ENCODE data around the gene CACNB2.
"Not testable (repeated sequence)": the region's sequence is repeated elsewhere in the genome, so short reads cannot be mapped to it uniquely, and the experiment has no call there.

The CACNB2 gene

DNA sequence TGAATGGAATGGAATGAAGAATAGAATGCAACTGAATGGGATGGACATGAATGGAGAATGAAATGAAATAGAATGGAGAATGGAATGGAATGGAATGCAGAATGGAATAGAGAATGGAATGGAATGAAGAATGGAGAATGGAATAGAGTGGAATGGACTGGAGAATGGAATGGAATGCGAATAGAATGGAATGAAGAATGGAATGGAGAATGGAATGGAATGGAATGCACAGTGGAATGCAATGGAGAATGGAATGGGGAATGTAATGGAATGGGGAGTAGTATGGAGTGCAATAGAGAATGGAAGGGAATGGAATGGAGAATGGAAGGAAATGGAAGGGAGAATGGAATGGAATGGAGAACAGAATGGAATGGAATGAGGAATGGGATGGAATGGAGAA, 417.7 kb downstream of the CACNB2 start:
- 92 to 95% methylated on average over 1 of the region's 1 CpG for WGBS, 2 experiments
- Histone ChIP-seq H3K27ac (ENCODE audit: insufficient read depth, low read depth, low read length, poor library complexity, severe bottlenecking) (no peak overlapping the region), H3K36me3 (ENCODE audit: control insufficient read depth, insufficient read depth, low read length) (peaks cover 5% of the 10 kb centered on the region), H3K4me1 (ENCODE audit: control insufficient read depth, insufficient read depth, low read length) (no peaks in the 10 kb centered on the region), H3K4me3 (ENCODE audit: insufficient read depth, low read depth, low read length) (no peak overlapping the region), H3K27me3 (ENCODE audit: control insufficient read depth, insufficient read depth, low read length, poor library complexity, severe bottlenecking) (no peaks in the 10 kb centered on the region), H3K9me3 (ENCODE audit: control insufficient read depth, low read length) (no peaks in the 10 kb centered on the region)

DNA sequence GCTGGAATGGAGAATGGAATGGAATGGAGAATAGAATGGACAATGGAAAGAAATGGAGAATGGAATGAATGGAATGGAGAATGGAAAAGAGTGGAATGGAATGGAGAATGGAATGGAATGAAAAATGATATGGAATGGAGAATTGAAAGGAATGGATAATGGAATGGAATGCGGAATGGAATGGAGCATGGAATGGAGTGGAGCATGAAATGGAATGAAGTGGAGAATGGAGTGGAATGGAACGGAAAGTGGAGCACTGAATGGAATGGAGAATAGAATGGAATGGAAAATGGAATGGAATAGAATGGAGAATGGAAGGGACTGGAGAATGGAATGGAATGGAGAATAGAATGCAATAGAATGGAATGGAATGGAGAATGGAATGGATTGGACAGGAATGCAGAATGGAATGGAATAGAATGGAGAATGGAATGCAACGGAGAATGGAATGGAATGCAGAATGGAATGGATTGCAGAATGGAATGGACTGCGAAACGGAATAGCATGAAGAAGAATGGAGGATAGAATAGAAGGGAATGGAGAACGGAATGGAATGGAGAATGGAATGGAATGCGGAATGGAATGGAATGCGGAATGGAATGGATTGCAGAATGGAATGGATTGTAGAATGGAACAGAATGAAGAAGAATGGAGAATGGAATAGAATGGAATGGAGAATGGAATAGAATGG, 421.8 kb downstream of the CACNB2 start:
- WGBS, 2 experiments: 91 to 93% methylated on average over 8 of the region's 8 CpGs
- no peaks in the 10 kb centered on the region for H3K27me3 ChIP-seq (ENCODE audit: control insufficient read depth, insufficient read depth, low read length, poor library complexity, severe bottlenecking)
- H3K4me3 ChIP-seq (ENCODE audit: insufficient read depth, low read depth, low read length): no peak overlapping the region
- H3K9me3 ChIP-seq (ENCODE audit: control insufficient read depth, low read length): no peaks in the 10 kb centered on the region
- no peak overlapping the region for H3K27ac ChIP-seq (ENCODE audit: insufficient read depth, low read depth, low read length, poor library complexity, severe bottlenecking)
- no peaks in the 10 kb centered on the region for H3K4me1 ChIP-seq (ENCODE audit: control insufficient read depth, insufficient read depth, low read length)
- no peaks in the 10 kb centered on the region for H3K36me3 ChIP-seq (ENCODE audit: control insufficient read depth, insufficient read depth, low read length)

DNA sequence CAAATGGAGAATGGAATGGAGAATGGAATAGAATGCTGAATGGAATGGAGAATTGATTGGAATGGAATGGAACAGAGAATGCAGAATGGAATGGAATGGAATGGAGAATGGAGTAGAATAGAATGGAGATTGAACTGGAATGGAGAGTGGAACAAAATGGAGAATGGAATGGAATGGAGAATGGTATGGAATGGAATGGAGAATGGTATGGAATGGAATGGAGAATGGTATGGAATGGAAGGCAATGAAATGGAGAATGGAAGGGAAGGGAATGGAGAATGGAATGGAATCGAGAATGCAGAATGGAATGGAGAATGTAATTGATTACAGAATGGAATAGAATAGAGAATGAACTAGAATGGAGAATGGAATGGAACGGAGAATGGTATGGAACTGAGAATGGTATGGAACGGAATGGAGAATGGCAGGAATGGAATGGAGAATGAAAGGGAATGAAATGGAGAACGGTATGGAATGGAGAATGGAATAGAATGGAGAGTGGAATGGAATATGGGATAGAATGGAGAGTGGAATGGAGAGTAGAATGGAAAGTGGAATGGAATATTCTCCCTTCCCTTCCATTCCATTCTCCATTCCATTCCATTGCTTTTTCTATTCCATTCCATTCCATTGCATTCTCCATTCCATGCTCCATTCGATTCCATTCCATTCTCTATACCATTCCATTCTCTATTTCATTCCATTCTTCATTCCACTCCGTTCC, 422.9 kb downstream of the CACNB2 start:
- Histone ChIP-seq H3K9me3 (ENCODE audit: control insufficient read depth, low read length) (no peaks in the 10 kb centered on the region), H3K4me3 (ENCODE audit: insufficient read depth, low read depth, low read length) (no peak overlapping the region), H3K27me3 (ENCODE audit: control insufficient read depth, insufficient read depth, low read length, poor library complexity, severe bottlenecking) (no peaks in the 10 kb centered on the region), H3K27ac (ENCODE audit: insufficient read depth, low read depth, low read length, poor library complexity, severe bottlenecking) (no peak overlapping the region), H3K4me1 (ENCODE audit: control insufficient read depth, insufficient read depth, low read length) (no peaks in the 10 kb centered on the region), H3K36me3 (ENCODE audit: control insufficient read depth, insufficient read depth, low read length) (no peaks in the 10 kb centered on the region)
- WGBS, 2 experiments: 94 to 96% methylated on average over 6 of the region's 6 CpGs

DNA sequence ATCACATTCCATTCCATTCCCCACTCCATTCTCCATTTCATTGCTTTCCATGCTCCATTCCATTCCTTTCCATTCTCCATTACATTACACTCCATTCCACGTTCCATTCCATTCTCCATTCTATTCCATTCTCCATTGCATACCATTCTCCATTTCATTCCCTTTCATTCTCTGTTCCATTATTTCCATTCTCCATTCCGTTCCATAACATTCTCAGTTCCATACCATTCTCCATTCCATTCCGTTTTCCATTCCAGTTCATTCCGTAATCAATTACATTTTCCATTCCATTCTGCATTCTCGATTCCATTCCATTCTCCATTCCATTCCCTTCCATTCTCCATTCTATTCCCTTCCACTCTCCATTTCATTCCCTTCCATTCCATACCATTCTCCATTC, 424.8 kb downstream of the CACNB2 start:
- Histone ChIP-seq H3K9me3 (ENCODE audit: control insufficient read depth, low read length) (no peaks in the 10 kb centered on the region), H3K27me3 (ENCODE audit: control insufficient read depth, insufficient read depth, low read length, poor library complexity, severe bottlenecking) (no peaks in the 10 kb centered on the region), H3K4me1 (ENCODE audit: control insufficient read depth, insufficient read depth, low read length) (no peaks in the 10 kb centered on the region), H3K27ac (ENCODE audit: insufficient read depth, low read depth, low read length, poor library complexity, severe bottlenecking) (no peak overlapping the region), H3K36me3 (ENCODE audit: control insufficient read depth, insufficient read depth, low read length) (no peaks in the 10 kb centered on the region), H3K4me3 (ENCODE audit: insufficient read depth, low read depth, low read length) (no peak overlapping the region)
- WGBS, 2 experiments: 92 to 94% methylated on average over 5 of the region's 5 CpGs

DNA sequence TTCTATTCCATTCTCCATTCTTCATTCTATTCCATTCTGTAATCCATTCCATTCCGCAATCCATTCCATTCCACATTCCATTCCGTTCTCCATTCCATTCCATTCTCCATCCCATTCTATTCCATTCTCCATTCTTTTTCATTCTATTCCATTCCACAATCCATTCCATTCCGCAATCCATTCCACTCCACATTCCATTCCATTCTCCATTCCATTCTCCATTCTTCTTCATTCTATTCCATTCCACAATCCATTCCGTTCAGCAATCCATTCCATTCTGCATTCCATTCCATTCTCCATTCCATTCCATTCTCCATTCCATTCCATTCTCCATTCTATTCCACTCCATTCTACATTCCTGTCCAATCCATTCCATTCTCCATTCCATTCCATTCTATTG, 426.0 kb downstream of the CACNB2 start:
- H3K4me3 ChIP-seq (ENCODE audit: insufficient read depth, low read depth, low read length): no peak overlapping the region
- no peaks in the 10 kb centered on the region for H3K27me3 ChIP-seq (ENCODE audit: control insufficient read depth, insufficient read depth, low read length, poor library complexity, severe bottlenecking)
- no peaks in the 10 kb centered on the region for H3K4me1 ChIP-seq (ENCODE audit: control insufficient read depth, insufficient read depth, low read length)
- no peaks in the 10 kb centered on the region for H3K9me3 ChIP-seq (ENCODE audit: control insufficient read depth, low read length)
- WGBS, 2 experiments: 81 to 82% methylated on average over 4 of the region's 4 CpGs
- no peak overlapping the region for H3K27ac ChIP-seq (ENCODE audit: insufficient read depth, low read depth, low read length, poor library complexity, severe bottlenecking)
- no peaks in the 10 kb centered on the region for H3K36me3 ChIP-seq (ENCODE audit: control insufficient read depth, insufficient read depth, low read length)

DNA sequence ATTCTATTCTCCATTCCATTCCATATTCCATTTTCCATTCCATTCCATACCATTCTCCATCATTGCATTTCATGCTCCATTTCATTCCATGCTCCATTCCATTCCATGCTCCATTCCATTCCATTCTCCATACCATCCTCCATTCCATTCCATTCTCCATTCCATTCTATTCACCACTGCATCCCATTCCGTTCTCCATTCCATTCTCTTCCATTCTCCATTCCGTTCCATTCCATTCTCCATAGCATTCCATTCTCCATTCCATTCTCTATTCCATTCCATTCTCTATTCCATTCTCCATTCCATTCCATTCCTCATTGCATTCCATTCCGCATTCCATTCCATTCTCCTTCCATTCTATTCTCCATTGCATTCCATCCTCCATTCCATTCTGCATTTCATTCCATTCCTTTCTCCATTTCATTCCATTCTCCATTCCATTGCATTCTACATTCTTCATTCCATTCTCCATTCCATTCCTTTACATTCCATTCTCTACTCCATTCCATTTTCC, 427.2 kb downstream of the CACNB2 start:
- 90 to 94% methylated on average over 3 of the region's 3 CpGs for whole genome bisulfite sequencing, 2 experiments
- Histone ChIP-seq H3K36me3 (ENCODE audit: control insufficient read depth, insufficient read depth, low read length) (no peaks in the 10 kb centered on the region), H3K27ac (ENCODE audit: insufficient read depth, low read depth, low read length, poor library complexity, severe bottlenecking) (no peak overlapping the region), H3K27me3 (ENCODE audit: control insufficient read depth, insufficient read depth, low read length, poor library complexity, severe bottlenecking) (no peaks in the 10 kb centered on the region), H3K4me3 (ENCODE audit: insufficient read depth, low read depth, low read length) (no peak overlapping the region), H3K4me1 (ENCODE audit: control insufficient read depth, insufficient read depth, low read length) (no peaks in the 10 kb centered on the region), H3K9me3 (ENCODE audit: control insufficient read depth, low read length) (no peaks in the 10 kb centered on the region)

DNA sequence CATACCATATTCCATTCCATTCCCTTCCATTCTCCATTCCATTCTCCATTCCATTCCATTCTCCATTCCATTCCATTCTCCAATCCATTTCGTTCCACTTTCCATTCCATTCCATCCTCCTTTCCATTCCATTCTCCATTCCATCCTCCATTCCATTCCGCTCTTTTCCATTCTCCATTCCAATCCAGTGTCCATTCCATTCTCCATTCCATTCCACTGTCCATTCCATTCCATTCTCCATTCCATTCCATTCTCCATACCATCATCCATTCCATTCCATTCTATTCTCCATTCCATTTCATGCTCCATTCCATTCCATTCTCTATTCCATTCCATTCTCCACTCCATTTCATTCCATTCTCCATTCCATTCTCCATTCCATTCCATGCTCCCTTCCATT, 430.2 kb downstream of the CACNB2 start:
- not testable (repeated sequence) for H3K36me3 ChIP-seq (ENCODE audit: control insufficient read depth, insufficient read depth, low read length); H3K4me1 ChIP-seq (ENCODE audit: control insufficient read depth, insufficient read depth, low read length); H3K27me3 ChIP-seq (ENCODE audit: control insufficient read depth, insufficient read depth, low read length, poor library complexity, severe bottlenecking); H3K4me3 ChIP-seq (ENCODE audit: insufficient read depth, low read depth, low read length); H3K27ac ChIP-seq (ENCODE audit: insufficient read depth, low read depth, low read length, poor library complexity, severe bottlenecking); H3K9me3 ChIP-seq (ENCODE audit: control insufficient read depth, low read length)
- 88 to 93% methylated on average over 2 of the region's 2 CpGs for WGBS, 2 experiments

DNA sequence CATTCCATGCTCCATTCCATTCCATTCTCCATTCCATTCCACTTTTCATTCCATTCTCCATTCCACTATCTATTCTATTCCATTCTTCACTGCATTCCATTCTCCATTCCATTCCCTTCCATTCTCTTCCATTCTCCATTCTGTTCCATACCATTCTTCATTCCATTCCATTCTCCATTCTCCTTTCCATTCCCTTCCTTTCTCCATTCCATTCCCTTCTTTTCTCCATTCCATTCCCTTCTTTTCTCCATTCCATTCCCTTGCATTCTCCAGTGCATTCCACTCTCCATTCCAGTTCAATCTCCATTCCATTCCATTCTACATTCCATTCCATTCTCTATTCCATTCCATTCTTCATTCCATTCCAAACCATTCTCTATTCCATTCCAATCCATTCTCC, 430.9 kb downstream of the CACNB2 start:
- no peaks in the 10 kb centered on the region for H3K9me3 ChIP-seq (ENCODE audit: control insufficient read depth, low read length)

DNA sequence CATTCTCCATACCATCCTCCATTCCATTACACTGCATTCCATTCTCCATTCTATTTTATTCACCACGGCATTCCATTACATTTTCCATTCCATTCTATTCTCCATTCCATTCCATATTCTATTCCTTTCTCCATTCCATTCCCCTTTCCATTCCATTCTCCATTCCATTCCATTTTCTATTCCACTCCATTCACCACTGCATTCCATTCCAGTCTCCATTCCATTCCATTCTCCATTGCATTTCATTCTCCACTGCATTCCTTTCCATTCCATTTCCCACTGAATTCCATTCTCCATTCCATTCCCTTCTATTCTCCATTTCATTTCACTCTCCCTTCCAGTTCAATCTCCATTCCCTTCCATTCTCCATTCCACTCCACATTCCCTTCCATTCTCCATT, 431.6 kb downstream of the CACNB2 start:
- Histone ChIP-seq H3K9me3 (ENCODE audit: control insufficient read depth, low read length) (no peaks in the 10 kb centered on the region), H3K4me3 (ENCODE audit: insufficient read depth, low read depth, low read length) (no peak overlapping the region), H3K27me3 (ENCODE audit: control insufficient read depth, insufficient read depth, low read length, poor library complexity, severe bottlenecking) (no peaks in the 10 kb centered on the region), H3K4me1 (ENCODE audit: control insufficient read depth, insufficient read depth, low read length) (no peaks in the 10 kb centered on the region), H3K27ac (ENCODE audit: insufficient read depth, low read depth, low read length, poor library complexity, severe bottlenecking) (no peak overlapping the region), H3K36me3 (ENCODE audit: control insufficient read depth, insufficient read depth, low read length) (peaks cover 2% of the 10 kb centered on the region)
- 91 to 95% methylated on average over 1 of the region's 1 CpG for WGBS, 2 experiments

More for the DNA sequence above, 430.9 kb downstream of the CACNB2 start:
- H3K27ac ChIP-seq (ENCODE audit: insufficient read depth, low read depth, low read length, poor library complexity, severe bottlenecking): no peak overlapping the region
- no peaks in the 10 kb centered on the region for H3K36me3 ChIP-seq (ENCODE audit: control insufficient read depth, insufficient read depth, low read length)
- no peaks in the 10 kb centered on the region for H3K4me1 ChIP-seq (ENCODE audit: control insufficient read depth, insufficient read depth, low read length)
- H3K27me3 ChIP-seq (ENCODE audit: control insufficient read depth, insufficient read depth, low read length, poor library complexity, severe bottlenecking): no peaks in the 10 kb centered on the region
- H3K4me3 ChIP-seq (ENCODE audit: insufficient read depth, low read depth, low read length): no peak overlapping the region

DNA sequence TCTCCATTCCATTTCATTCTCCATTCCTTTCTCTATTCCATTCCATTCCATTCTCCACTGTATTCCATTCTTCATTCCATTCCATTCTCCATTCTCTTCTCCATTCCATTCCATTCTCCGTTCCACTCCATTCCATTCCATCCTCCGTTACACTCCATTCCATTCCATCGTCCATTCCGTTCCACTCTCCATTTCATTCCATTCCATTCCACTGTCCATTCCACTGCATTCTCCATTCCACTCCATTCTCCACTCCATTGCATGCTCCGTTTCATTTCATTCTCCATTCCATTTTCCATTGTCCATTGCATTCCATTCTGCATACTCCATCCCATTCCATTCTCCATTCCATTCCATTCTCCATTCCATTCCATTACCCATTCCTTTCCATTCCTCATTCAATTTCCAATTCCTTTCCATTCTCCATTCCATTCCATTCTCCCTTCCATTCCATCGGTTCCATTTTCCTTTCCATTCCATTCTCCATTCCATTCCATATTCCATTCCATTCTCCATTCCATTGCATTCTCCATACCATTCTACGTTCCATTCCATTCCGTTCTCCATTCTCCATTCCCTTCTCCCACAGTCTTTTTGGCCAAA, 432.8 kb downstream of the CACNB2 start:
- Histone ChIP-seq H3K4me3 (ENCODE audit: insufficient read depth, low read depth, low read length) (no peak overlapping the region), H3K9me3 (ENCODE audit: control insufficient read depth, low read length) (no peaks in the 10 kb centered on the region), H3K27me3 (ENCODE audit: control insufficient read depth, insufficient read depth, low read length, poor library complexity, severe bottlenecking) (no peaks in the 10 kb centered on the region), H3K36me3 (ENCODE audit: control insufficient read depth, insufficient read depth, low read length) (peaks cover 4% of the 10 kb centered on the region), H3K4me1 (ENCODE audit: control insufficient read depth, insufficient read depth, low read length) (no peaks in the 10 kb centered on the region), H3K27ac (ENCODE audit: insufficient read depth, low read depth, low read length, poor library complexity, severe bottlenecking) (no peak overlapping the region)
- 81 to 83% methylated on average over 8 of the region's 8 CpGs for WGBS, 2 experiments
